Thyroid gland (tissue), 4 donors: Measurements from ENCODE around the gene WDR86.

Experiments
- POLR2A ChIP-seq, 2 donors: fragments of 450-650 bp; IDR thresholded peaks; one replicate each; pipeline ENCODE4 v1.6.1; 2017; ENCODE audit warnings: antibody characterized with exemption in 2 of 2, mild to moderate bottlenecking in 2 of 2, moderate library complexity in 1 of 2
- TF ChIP-seq, protein P1 (sequence below), 6 experiments: fragments of 200-600 bp in 3 of 6; fragments of 450-650 bp in 3 of 6; sonication (generic) in 3 of 6; IDR thresholded peaks; one replicate each; pipeline ENCODE4 v1.5.1; 2016 to 2019; ENCODE audit warnings: antibody characterized with exemption in 6 of 6, mild to moderate bottlenecking in 2 of 6, inconsistent platforms in 1 of 6, moderate library complexity in 1 of 6

DNA sequence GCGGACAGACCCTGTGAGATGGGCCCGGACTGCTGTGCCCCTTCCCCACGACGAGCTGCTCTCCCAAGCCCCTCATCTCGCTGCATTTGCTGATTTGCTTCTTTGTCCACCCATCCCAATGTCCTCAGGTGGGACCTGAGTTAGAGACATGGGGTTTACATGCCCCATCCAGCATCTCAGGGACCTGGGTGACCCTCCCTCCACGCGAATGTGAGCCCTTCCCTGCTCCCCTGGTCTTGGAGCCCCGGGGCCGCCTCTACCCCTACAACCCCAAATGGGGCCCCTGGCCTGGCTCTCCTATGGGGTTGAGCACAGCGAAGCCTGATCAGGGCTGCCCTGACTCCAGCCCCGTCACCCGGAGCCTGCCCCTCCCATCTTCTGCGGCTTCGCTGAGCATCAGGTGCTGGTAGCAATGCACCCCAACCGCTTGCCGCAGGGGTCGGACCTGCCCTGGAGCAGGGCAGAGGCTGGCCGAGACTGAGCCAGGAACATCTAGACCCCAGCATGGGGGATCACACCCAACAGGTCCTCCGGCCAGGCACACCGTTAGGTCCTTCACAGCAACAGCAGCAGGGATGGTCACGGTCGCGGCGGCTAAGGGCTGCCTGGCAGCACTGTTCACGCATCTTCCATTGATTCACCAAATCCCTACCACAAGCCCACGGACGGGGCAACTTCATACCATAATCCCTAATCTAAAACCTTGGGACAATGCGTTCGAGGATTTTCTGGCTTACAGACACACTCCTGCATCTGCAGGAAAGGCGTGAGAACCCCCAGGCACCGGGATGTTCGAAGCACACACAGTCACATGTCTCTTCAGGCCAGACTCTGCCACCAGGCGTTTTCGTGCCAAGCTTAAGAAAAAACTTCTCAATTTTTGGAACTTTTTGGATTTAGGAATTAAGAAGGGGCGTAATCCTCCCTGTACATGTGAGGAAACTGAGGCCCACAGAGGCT is 15.5 kb downstream of the WDR86 start:
- TF ChIP-seq, protein P1, sequence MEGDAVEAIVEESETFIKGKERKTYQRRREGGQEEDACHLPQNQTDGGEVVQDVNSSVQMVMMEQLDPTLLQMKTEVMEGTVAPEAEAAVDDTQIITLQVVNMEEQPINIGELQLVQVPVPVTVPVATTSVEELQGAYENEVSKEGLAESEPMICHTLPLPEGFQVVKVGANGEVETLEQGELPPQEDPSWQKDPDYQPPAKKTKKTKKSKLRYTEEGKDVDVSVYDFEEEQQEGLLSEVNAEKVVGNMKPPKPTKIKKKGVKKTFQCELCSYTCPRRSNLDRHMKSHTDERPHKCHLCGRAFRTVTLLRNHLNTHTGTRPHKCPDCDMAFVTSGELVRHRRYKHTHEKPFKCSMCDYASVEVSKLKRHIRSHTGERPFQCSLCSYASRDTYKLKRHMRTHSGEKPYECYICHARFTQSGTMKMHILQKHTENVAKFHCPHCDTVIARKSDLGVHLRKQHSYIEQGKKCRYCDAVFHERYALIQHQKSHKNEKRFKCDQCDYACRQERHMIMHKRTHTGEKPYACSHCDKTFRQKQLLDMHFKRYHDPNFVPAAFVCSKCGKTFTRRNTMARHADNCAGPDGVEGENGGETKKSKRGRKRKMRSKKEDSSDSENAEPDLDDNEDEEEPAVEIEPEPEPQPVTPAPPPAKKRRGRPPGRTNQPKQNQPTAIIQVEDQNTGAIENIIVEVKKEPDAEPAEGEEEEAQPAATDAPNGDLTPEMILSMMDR (IDR thresholded peaks at IDR 0.05) = no peak
- TF ChIP-seq POLR2A (IDR thresholded peaks at IDR 0.05) = no peak
